Keratinocyte (primary cell): ENCODE data around the gene RPL36A.

ENCODE experiments used
- CTCF ChIP-seq, 3 experiments: IDR thresholded peaks in 1 of 3; conservative IDR thresholded peaks in 1 of 3; optimal IDR thresholded peaks in 1 of 3; 2 replicates in 2 of 3; 3 replicates in 1 of 3; pipeline versions ENCODE3 to v1.5.1; 2011; ENCODE audit warnings: low read length in 3 of 3, mild to moderate bottlenecking in 3 of 3, moderate library complexity in 2 of 3, control low read depth in 1 of 3, inconsistent platforms in 1 of 3; ENCODE audit not compliant: insufficient read depth in 2 of 3; ENCODE audit errors: extremely low read depth in 1 of 3
- EZH2 ChIP-seq: IDR thresholded peaks from one replicate; pipeline ENCODE4 v1.6.1; 2012; ENCODE audit warnings: inconsistent platforms, mild to moderate bottlenecking, low read length, moderate library complexity

DNA sequence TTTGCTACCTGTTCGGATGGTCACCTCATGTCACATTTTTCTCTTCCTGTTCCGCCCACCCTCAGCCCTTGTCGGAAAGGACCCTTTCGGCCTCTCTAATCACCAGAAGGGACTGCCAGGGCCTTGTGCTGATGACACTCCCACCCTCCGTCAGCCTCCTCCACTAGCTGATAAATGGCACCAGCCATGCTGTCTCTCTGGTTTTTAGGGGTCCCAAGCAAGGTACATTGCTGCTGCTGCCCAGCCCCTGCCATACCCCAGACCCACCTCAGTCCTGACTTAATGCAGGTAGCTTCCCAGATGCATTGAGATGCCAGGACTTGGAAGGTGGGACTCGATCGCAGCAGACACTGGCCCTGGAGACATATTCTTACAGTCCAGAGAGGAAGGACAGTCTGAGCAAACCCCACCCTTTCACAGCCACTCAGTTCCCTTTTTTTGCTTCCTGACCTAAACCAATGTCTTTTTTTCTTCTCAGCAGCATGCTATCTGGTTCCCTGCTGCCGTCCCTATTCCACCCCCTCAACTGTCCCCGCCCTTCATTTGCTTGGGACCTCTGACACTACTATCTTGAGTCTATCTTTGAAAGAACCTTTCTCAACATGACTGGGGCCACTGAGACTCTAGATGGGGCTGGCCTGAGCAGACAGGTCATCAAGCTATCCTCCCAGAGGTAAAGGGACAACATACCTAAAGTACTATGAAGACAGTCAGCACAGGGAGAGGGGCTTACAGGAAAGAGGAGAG is 4.8 kb upstream of the RPL36A start, which contains the start of gene BTK:
- TF ChIP-seq CTCF (optimal IDR thresholded peaks at IDR 0.05 in 1 of 3, IDR thresholded peaks at IDR 0.05 in 1 of 3, conservative IDR thresholded peaks at IDR 0.05 in 1 of 3; ENCODE audit: extremely low read depth in 1 of 3, insufficient read depth in 2 of 3, low read length in 3 of 3) (no peak), EZH2 (no peak)
